Neural progenitor cell (in vitro differentiated cells): ENCODE measurements around the gene KDELR3. TPM values are rescaled to one million over a fixed set of nuclear protein-coding genes. Genes with fewer than 3 reads are reported as not detected.
A peak's percentile ranks its signal among the peaks of the same experiment; 100 is the strongest.

Experiments used
- DNase-seq: peaks from one replicate; pipeline ENCODE4 v3.0.0-alpha.2; 2016; ENCODE audit warnings: low spot score
- H2AFZ ChIP-seq: fragments of 200-600 bp; sonication (generic); replicated peaks from 2 replicates; pipeline ENCODE4 v1.6.1; 2016; ENCODE audit warnings: antibody characterized with exemption
- H3F3A ChIP-seq: fragments of 200-600 bp; sonication (generic); 2 replicates; pipeline ENCODE4 v1.6.1; 2016; ENCODE audit warnings: antibody characterized with exemption, low read depth
- H3K27ac ChIP-seq: fragments of 200-600 bp; sonication (generic); 2 replicates; pipeline ENCODE4 v1.5.1; 2016; ENCODE audit warnings: mild to moderate bottlenecking
- H3K27me3 ChIP-seq: fragments of 200-600 bp; sonication (generic); 2 replicates; pipeline ENCODE4 v1.6.1; 2016; ENCODE audit warnings: mild to moderate bottlenecking, moderate library complexity
- H3K36me3 ChIP-seq: fragments of 200-600 bp; sonication (generic); 2 replicates; pipeline ENCODE4 v1.5.1; 2016
- H3K4me1 ChIP-seq: fragments of 200-600 bp; sonication (generic); 2 replicates; pipeline ENCODE4 v1.6.1; 2016; ENCODE audit warnings: mixed run types
- H3K4me2 ChIP-seq: fragments of 200-600 bp; sonication (generic); 2 replicates; pipeline ENCODE4 v1.6.1; 2016
- H3K4me3 ChIP-seq: fragments of 200-600 bp; sonication (generic); 2 replicates; pipeline ENCODE4 v1.5.1; 2016
- H3K79me2 ChIP-seq: fragments of 200-600 bp; sonication (generic); 2 replicates; pipeline ENCODE4 v1.6.1; 2016; ENCODE audit warnings: low read depth
- H3K9ac ChIP-seq: fragments of 200-600 bp; sonication (generic); 2 replicates; pipeline ENCODE4 v1.6.1; 2016
- H3K9me3 ChIP-seq: fragments of 200-600 bp; sonication (generic); 2 replicates; pipeline ENCODE4 v1.5.1; 2016; ENCODE audit warnings: low read depth
- H4K20me1 ChIP-seq: fragments of 200-600 bp; sonication (generic); 2 replicates; pipeline ENCODE4 v1.6.1; 2016; ENCODE audit warnings: low read depth
- H3K27ac Mint-ChIP-seq: 3 replicates; pipeline ENCODE4 v1.8.0; 2021; ENCODE audit warnings: mixed read lengths
- H3K27me3 Mint-ChIP-seq: 2 replicates; pipeline ENCODE4 v1.8.0; 2022; ENCODE audit warnings: low read depth, mild to moderate bottlenecking, inconsistent platforms, moderate library complexity, mixed read lengths; ENCODE audit not compliant: insufficient read depth
- H3K36me3 Mint-ChIP-seq: 3 replicates; pipeline ENCODE4 v1.8.0; 2021; ENCODE audit warnings: mixed read lengths
- H3K4me1 Mint-ChIP-seq: 3 replicates; pipeline ENCODE4 v1.8.0; 2021; ENCODE audit warnings: mixed read lengths
- H3K4me3 Mint-ChIP-seq: 3 replicates; pipeline ENCODE4 v1.8.0; 2021; ENCODE audit warnings: mild to moderate bottlenecking, moderate library complexity, mixed read lengths
- H3K9me3 Mint-ChIP-seq: 3 replicates; pipeline ENCODE4 v1.8.0; 2020; ENCODE audit warnings: mixed read lengths
- EZH2 ChIP-seq: fragments of 200-600 bp; sonication (generic); IDR thresholded peaks from 2 replicates; pipeline ENCODE4 v1.6.1; 2017; ENCODE audit warnings: antibody characterized with exemption, mild to moderate bottlenecking, moderate library complexity
- EZH2phosphoT487 ChIP-seq: fragments of 200-600 bp; sonication (generic); IDR thresholded peaks from 2 replicates; pipeline ENCODE4 v1.6.1; 2017; ENCODE audit warnings: antibody characterized with exemption
- total RNA-seq: library from RNA; depleted of rRNA; stranded (reverse); fragments of >200 nt; gene quantifications from 2 replicates; pipeline ENCODE4 v1.2.3, GENCODE V29; 2015; ENCODE audit warnings: low replicate concordance
- TF ChIP-seq, protein P1 (sequence below): fragments of 200-600 bp; sonication (generic); IDR thresholded peaks from 2 replicates; pipeline ENCODE4 v1.5.1; 2017; ENCODE audit warnings: antibody characterized with exemption, mild to moderate bottlenecking

KDELR3 gene
- total RNA-seq, 1 donor from 2014 or later: 3.4 TPM

DNA sequence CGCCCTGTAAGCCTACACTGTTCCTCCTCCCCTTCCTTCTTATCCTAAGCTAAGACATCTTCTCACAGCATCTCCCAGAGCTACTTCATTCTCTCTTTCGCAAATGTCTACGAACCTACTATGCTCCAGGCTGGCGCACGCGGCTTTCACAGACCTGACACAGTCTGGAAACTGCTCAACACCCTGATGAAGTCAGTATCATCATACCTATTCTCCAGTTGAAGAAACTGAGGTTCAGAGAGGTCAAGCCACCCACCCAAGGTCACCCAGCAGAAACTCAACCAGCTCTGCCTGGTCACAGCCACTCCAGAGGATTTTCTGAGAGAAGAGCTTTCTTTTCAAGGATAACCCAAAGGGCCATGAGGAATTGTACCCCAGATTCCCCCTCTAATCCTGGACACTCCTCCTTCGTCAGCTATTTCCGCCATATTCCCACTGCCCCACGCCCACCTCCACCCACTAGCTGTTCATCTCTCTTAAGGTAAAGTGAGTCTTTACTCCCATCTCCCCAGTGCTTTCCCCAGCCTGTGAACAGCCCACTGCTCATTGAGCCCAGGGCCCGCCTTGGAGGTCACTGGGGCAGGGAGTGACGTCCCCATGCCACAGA lies 14.7 kb upstream of the KDELR3 start:
- Histone ChIP-seq H3K27ac (no peak overlapping the region), H3K4me2 (no peak overlapping the region), H4K20me1 (peaks cover 17% of the 10 kb centered on the region), H3K79me2 (no peaks in the 10 kb centered on the region), H3K9me3 (no peaks in the 10 kb centered on the region), H3K4me3 (no peak overlapping the region), H2AFZ (no peak overlapping the region), H3K4me1 (peaks cover 27% of the 10 kb centered on the region), H3K9ac (no peak overlapping the region), H3F3A (peaks cover 11% of the 10 kb centered on the region), H3K27me3 (peaks cover 70% of the 10 kb centered on the region), H3K36me3 (no peaks in the 10 kb centered on the region)
- Mint-ChIP-seq H3K4me3 (peak overlapping the region; percentile 89), H3K27me3 (peaks cover 19% of the 10 kb centered on the region), H3K36me3 (no peaks in the 10 kb centered on the region), H3K27ac (no peak overlapping the region), H3K4me1 (peaks cover 52% of the 10 kb centered on the region), H3K9me3 (no peaks in the 10 kb centered on the region)
- TF ChIP-seq EZH2: no peak
- no peak for TF ChIP-seq EZH2phosphoT487
- TF ChIP-seq, protein P1, sequence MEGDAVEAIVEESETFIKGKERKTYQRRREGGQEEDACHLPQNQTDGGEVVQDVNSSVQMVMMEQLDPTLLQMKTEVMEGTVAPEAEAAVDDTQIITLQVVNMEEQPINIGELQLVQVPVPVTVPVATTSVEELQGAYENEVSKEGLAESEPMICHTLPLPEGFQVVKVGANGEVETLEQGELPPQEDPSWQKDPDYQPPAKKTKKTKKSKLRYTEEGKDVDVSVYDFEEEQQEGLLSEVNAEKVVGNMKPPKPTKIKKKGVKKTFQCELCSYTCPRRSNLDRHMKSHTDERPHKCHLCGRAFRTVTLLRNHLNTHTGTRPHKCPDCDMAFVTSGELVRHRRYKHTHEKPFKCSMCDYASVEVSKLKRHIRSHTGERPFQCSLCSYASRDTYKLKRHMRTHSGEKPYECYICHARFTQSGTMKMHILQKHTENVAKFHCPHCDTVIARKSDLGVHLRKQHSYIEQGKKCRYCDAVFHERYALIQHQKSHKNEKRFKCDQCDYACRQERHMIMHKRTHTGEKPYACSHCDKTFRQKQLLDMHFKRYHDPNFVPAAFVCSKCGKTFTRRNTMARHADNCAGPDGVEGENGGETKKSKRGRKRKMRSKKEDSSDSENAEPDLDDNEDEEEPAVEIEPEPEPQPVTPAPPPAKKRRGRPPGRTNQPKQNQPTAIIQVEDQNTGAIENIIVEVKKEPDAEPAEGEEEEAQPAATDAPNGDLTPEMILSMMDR: no peak
- no peak for DNase-seq

DNA sequence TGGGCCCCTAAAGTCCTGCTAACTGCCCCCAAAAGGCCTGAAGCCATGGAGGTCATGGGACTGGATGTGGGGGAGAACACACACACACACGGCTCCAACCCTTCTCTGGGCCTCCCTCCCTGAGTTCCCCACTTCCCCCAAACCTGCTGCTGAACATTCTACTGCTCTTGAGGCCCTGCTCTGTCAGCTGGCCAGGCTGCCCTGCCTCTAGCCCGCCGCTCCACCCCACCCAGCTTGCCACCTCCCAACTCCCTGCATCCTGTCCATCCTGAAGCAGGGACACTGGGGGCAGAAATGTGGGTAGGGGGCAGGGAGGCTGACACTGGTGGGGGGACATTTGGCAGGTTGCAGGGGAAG lies 13.9 kb upstream of the KDELR3 start:
- H3K9ac ChIP-seq: no peak overlapping the region
- peak overlapping the region; percentile 59 for H3K4me3 ChIP-seq
- H3K4me2 ChIP-seq: peak overlapping the region; percentile 88
- no peak overlapping the region for H3K27ac Mint-ChIP-seq
- no peaks in the 10 kb centered on the region for H3K79me2 ChIP-seq
- DNase-seq: no peak
- no peaks in the 10 kb centered on the region for H3K36me3 Mint-ChIP-seq
- H3K27ac ChIP-seq: no peak overlapping the region
- H3K9me3 ChIP-seq: no peaks in the 10 kb centered on the region
- H3K4me3 Mint-ChIP-seq: peak overlapping the region; percentile 89
- H3K27me3 Mint-ChIP-seq: peaks cover 20% of the 10 kb centered on the region
- no peak overlapping the region for H2AFZ ChIP-seq
- no peaks in the 10 kb centered on the region for H3K9me3 Mint-ChIP-seq
- peaks cover 78% of the 10 kb centered on the region for H3K27me3 ChIP-seq
- peaks cover 13% of the 10 kb centered on the region for H3F3A ChIP-seq
- H3K4me1 Mint-ChIP-seq: peaks cover 56% of the 10 kb centered on the region
- H3K4me1 ChIP-seq: peaks cover 27% of the 10 kb centered on the region
- no peak for TF ChIP-seq EZH2phosphoT487
- TF ChIP-seq, protein P1: no peak
- no peak for TF ChIP-seq EZH2
- no peaks in the 10 kb centered on the region for H3K36me3 ChIP-seq
- peaks cover 17% of the 10 kb centered on the region for H4K20me1 ChIP-seq

DNA sequence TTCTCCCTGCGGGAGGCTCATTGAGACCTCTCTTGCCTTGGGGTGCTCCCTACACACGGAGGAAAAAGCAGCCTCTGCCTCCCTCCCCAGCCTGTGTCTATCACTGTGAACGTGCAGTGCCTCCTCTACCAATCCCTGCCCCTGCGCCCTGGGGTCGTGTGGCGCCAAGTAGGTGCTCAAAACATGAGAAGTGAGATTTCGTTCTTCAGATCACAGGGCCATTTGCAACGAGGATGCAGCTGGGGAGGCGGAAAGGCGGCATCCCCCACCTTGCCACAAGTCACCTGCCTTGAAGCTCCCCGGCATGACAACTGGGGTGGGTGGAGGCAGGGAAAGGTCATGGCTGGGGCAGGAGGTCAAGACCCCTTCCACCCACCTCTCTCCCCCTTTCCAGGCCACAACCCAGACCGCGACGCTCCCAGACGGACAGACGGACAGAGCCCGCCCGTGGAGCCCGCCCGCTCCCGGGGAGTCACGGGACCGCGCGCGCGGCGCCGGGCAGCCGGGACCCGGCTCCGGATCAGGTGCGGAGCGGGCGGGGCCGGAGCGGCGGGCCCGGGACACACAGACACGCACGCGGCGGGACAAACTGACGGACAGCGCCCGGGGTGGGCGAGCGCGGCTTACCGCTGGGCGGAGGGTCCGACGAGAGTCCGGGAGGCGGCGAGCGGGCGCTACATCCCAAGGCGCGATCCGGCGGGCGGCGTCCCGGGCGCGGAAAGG lies 13.4 kb upstream of the KDELR3 start:
- Mint-ChIP-seq H3K4me1 (peaks cover 59% of the 10 kb centered on the region), H3K27me3 (peaks cover 25% of the 10 kb centered on the region), H3K27ac (no peak overlapping the region), H3K9me3 (no peaks in the 10 kb centered on the region), H3K4me3 (peak overlapping the region; percentile 89), H3K36me3 (no peaks in the 10 kb centered on the region)
- Histone ChIP-seq H3K79me2 (no peaks in the 10 kb centered on the region), H3K27me3 (peaks cover 83% of the 10 kb centered on the region), H3K4me1 (peaks cover 27% of the 10 kb centered on the region), H3K9ac (no peak overlapping the region), H3K4me2 (peak overlapping the region; percentile 88), H3K27ac (no peak overlapping the region), H2AFZ (no peak overlapping the region), H3K36me3 (no peaks in the 10 kb centered on the region), H3F3A (peaks cover 18% of the 10 kb centered on the region), H3K9me3 (no peaks in the 10 kb centered on the region), H4K20me1 (peaks cover 17% of the 10 kb centered on the region), H3K4me3 (peak overlapping the region; percentile 59)
- TF ChIP-seq EZH2phosphoT487 (peak; percentile 78), EZH2 (peak; percentile 83)
- TF ChIP-seq, protein P1: no peak
- peak; percentile 62 for DNase-seq
